HL-60 (cell line): Measurements from ENCODE around the gene TFR2.

Experiments
- GABPA ChIP-seq: IDR thresholded peaks from 2 replicates; pipeline ENCODE4 v1.6.1; 2012; ENCODE audit warnings: low read depth
- POLR2AphosphoS5 ChIP-seq: IDR thresholded peaks from 2 replicates; pipeline ENCODE4 v1.6.1; 2012; ENCODE audit warnings: low read depth
- REST ChIP-seq: IDR thresholded peaks from 2 replicates; pipeline ENCODE4 v1.6.1; 2012; ENCODE audit warnings: low read depth; ENCODE audit not compliant: insufficient replicate concordance
- SPI1 ChIP-seq: IDR thresholded peaks from 2 replicates; pipeline ENCODE4 v1.6.1; 2012; ENCODE audit warnings: low read depth, mild to moderate bottlenecking, borderline replicate concordance
- TF ChIP-seq, protein P1 (sequence below): IDR thresholded peaks from one replicate; pipeline ENCODE4 v1.5.1; 2011; ENCODE audit warnings: low read length, control low read depth, inconsistent platforms; ENCODE audit not compliant: insufficient read depth

GRCh38 chr7:100589341-100589947 is 51.9 kb downstream of the TFR2 start:
- TF ChIP-seq POLR2AphosphoS5: no peak
- TF ChIP-seq, protein P1, sequence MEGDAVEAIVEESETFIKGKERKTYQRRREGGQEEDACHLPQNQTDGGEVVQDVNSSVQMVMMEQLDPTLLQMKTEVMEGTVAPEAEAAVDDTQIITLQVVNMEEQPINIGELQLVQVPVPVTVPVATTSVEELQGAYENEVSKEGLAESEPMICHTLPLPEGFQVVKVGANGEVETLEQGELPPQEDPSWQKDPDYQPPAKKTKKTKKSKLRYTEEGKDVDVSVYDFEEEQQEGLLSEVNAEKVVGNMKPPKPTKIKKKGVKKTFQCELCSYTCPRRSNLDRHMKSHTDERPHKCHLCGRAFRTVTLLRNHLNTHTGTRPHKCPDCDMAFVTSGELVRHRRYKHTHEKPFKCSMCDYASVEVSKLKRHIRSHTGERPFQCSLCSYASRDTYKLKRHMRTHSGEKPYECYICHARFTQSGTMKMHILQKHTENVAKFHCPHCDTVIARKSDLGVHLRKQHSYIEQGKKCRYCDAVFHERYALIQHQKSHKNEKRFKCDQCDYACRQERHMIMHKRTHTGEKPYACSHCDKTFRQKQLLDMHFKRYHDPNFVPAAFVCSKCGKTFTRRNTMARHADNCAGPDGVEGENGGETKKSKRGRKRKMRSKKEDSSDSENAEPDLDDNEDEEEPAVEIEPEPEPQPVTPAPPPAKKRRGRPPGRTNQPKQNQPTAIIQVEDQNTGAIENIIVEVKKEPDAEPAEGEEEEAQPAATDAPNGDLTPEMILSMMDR: no peak
- TF ChIP-seq REST: no peak
- TF ChIP-seq SPI1: no peak
- TF ChIP-seq GABPA: no peak
